Breast epithelium (tissue), 4 donors: ENCODE data around the gene DNAJC8. TPM values are rescaled to one million over a fixed set of nuclear protein-coding genes. Genes with fewer than 3 reads are reported as not detected.
A peak's percentile ranks its signal among the peaks of the same experiment; 100 is the strongest.

Experiments
- DNase-seq, 2 donors: peaks; one replicate each; pipeline ENCODE4 v3.0.0-alpha.2; 2019; ENCODE audit warnings: low spot score in 2 of 2
- H3K27ac ChIP-seq, 2 donors: fragments of 200-600 bp; sonication (generic) in 1 of 2; one replicate each; pipeline ENCODE4 v1.5.1; 2016 to 2019; ENCODE audit warnings: mild to moderate bottlenecking in 1 of 2
- H3K27me3 ChIP-seq, 2 donors: fragments of 200-600 bp; sonication (generic) in 1 of 2; one replicate each; pipeline versions ENCODE4 v1.5.1 to v1.6.0; 2017 to 2019; ENCODE audit warnings: control low read depth in 1 of 2, mild to moderate bottlenecking in 1 of 2
- H3K36me3 ChIP-seq: fragments of 200-600 bp; one replicate; pipeline ENCODE4 v1.5.1; 2019
- H3K4me1 ChIP-seq, 2 donors: fragments of 200-600 bp; sonication (generic); one replicate each; pipeline ENCODE4 v1.5.1; 2016 to 2019; ENCODE audit warnings: control low read depth in 1 of 2
- H3K4me3 ChIP-seq, 3 donors: fragments of 200-600 bp; sonication (generic); 1 replicate in 2 of 3; 2 replicates in 1 of 3; pipeline ENCODE4 v1.5.1; 2016 to 2019; ENCODE audit warnings: mild to moderate bottlenecking in 3 of 3, moderate library complexity in 2 of 3
- H3K9me3 ChIP-seq, 2 donors: fragments of 200-600 bp; sonication (generic) in 1 of 2; one replicate each; pipeline ENCODE4 v1.5.1; 2016 to 2019; ENCODE audit warnings: control low read depth in 1 of 2
- POLR2A ChIP-seq: fragments of 450-650 bp; IDR thresholded peaks from one replicate; pipeline ENCODE4 v1.6.1; 2016; ENCODE audit warnings: antibody characterized with exemption, mild to moderate bottlenecking, moderate library complexity
- POLR2AphosphoS5 ChIP-seq, 3 donors: sonication (generic); formaldehyde crosslinking; IDR thresholded peaks; one replicate each; pipeline ENCODE4 v1.6.1; 2017; ENCODE audit warnings: antibody characterized with exemption in 3 of 3
- intact Hi-C: fragments of 100-400 bp; cut with DNase I; formaldehyde crosslinking; loops from one replicate; pipeline ENCODE4 v1.15.1; 2023; ENCODE audit warnings: low total_unique reads
- total RNA-seq, 3 donors: library from RNA; depleted of rRNA; stranded (reverse); fragments of >200 nt; gene quantifications; one replicate each; pipeline ENCODE4 v1.1.0, GENCODE V29; 2016
- TF ChIP-seq, protein P1 (sequence below), 3 donors: fragments of 450-650 bp; IDR thresholded peaks; one replicate each; pipeline ENCODE4 v1.5.1; 2016 to 2017; ENCODE audit warnings: antibody characterized with exemption in 3 of 3, mild to moderate bottlenecking in 3 of 3, moderate library complexity in 3 of 3

The DNAJC8 gene
- total RNA-seq, 3 donors from 2014 or later: 67.8 to 76.4 (median 75.4) TPM

DNA sequence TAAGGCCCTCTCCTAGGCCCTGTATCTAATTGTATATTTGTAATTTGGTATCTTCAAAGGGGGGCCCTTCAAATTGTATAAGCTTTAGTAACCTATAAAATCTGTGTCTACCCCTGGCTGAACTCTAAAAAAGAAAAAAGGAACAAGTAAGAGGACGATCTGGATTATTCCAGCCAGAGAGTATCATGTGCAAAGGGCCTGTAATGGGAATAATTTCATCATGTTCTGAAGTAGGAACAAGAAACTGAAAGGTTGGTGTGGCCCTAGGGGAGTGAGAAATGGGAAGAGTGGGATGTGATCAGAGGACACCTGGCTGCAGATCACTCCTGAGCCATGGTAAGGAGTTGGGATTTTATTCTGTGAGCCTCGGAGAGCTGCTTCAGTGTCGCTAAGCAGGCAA lies 71.1 kb downstream of the DNAJC8 start:
- Histone ChIP-seq H3K9me3 (no peaks in the 10 kb centered on the region), H3K4me3 (no peak overlapping the region), H3K27me3 (no peaks in the 10 kb centered on the region), H3K36me3 (no peaks in the 10 kb centered on the region), H3K4me1 (no peaks in the 10 kb centered on the region), H3K27ac (peak overlapping the region in 1 of 2 donors; percentile 61)
- intact Hi-C loops: no loop called here
- TF ChIP-seq, protein P1, sequence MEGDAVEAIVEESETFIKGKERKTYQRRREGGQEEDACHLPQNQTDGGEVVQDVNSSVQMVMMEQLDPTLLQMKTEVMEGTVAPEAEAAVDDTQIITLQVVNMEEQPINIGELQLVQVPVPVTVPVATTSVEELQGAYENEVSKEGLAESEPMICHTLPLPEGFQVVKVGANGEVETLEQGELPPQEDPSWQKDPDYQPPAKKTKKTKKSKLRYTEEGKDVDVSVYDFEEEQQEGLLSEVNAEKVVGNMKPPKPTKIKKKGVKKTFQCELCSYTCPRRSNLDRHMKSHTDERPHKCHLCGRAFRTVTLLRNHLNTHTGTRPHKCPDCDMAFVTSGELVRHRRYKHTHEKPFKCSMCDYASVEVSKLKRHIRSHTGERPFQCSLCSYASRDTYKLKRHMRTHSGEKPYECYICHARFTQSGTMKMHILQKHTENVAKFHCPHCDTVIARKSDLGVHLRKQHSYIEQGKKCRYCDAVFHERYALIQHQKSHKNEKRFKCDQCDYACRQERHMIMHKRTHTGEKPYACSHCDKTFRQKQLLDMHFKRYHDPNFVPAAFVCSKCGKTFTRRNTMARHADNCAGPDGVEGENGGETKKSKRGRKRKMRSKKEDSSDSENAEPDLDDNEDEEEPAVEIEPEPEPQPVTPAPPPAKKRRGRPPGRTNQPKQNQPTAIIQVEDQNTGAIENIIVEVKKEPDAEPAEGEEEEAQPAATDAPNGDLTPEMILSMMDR (IDR thresholded peaks at IDR 0.05): no peak
- TF ChIP-seq POLR2AphosphoS5 (IDR thresholded peaks at IDR 0.05) (no peak), POLR2A (no peak)
- no peak for DNase-seq

DNA sequence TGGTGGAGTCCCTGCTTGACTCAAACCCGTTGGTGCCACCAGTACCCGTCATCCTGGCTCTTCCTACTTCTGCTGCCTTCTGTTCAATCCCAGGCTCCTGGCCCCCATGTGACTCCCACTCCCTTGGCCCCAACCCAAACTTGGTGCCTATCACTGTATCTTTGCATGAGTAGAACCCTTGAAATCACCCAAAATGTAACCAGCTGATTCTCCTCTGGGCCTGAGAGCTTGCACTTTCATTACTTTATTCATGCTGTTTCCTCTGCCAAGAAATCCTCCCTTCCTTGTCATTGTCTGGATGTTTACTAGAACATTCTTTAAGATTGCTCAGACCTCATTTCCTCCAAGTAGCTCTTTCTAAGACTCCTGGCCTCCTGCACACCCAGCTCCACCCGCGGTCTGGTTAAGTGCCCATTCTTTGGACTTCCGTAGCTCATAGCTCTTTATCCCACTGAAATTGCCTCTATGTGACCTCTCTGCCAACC lies 72.0 kb downstream of the DNAJC8 start:
- no peak for DNase-seq
- peak in 1 of 3 donors; percentile 18 for TF ChIP-seq POLR2AphosphoS5 (IDR thresholded peaks at IDR 0.05)
- TF ChIP-seq, protein P1 (IDR thresholded peaks at IDR 0.05): no peak
- peak overlapping the region; percentile 27 to 61 for H3K27ac ChIP-seq

DNA sequence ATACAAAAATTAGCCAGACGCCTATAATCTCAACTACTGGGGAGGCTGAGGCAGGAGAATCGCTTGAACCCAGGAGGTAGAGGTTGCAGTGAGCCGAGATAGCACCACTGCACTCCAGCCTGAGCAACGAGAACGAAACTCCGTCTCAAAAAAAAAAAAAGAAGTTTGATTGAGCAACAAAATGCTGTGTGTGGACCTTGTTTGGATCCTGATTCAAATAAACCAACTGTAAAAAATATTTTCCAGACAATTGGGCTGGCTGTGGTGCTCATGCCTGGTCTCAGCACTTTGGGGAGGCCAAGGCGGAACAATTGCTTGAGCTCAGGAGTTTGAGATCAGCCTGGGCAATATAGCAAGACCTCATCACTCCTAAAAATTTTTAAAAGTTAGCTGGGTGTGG lies 73.1 kb downstream of the DNAJC8 start:
- Histone ChIP-seq H3K36me3 (no peaks in the 10 kb centered on the region), H3K27me3 (no peaks in the 10 kb centered on the region), H3K9me3 (no peaks in the 10 kb centered on the region), H3K27ac (no peak overlapping the region), H3K4me3 (no peak overlapping the region), H3K4me1 (no peaks in the 10 kb centered on the region)
- TF ChIP-seq, protein P1 (IDR thresholded peaks at IDR 0.05): no peak
- no peak for TF ChIP-seq POLR2AphosphoS5 (IDR thresholded peaks at IDR 0.05)
- TF ChIP-seq POLR2A: no peak
- no peak for DNase-seq
- intact Hi-C loops: no loop called here

More for the DNA sequence above, 72.0 kb downstream of the DNAJC8 start:
- intact Hi-C loops: no loop called here
- no peaks in the 10 kb centered on the region for H3K4me1 ChIP-seq
- no peak overlapping the region for H3K4me3 ChIP-seq
- H3K36me3 ChIP-seq: no peaks in the 10 kb centered on the region
- no peaks in the 10 kb centered on the region for H3K27me3 ChIP-seq
- no peaks in the 10 kb centered on the region for H3K9me3 ChIP-seq

DNA sequence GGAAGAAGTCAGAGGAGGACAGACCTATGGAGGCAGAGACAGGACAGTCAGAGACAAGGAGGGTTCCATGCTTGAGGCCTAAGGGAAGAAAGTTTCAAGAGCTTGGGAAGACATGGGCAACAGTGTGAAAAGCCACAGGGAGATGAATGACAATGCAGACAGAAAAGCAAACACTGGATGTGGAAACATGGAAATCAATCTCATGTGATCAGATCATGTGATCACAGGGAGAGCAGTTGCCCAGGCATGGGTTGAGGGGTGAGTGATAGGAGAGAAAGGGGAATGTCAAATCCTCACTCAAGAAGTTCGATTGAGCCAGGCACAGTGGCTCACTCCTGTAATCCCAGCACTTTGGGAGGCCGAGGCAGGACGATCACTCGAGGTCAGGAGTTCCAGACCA lies 73.6 kb downstream of the DNAJC8 start:
- Histone ChIP-seq H3K27ac (no peak overlapping the region), H3K4me3 (no peak overlapping the region), H3K27me3 (no peaks in the 10 kb centered on the region), H3K36me3 (no peaks in the 10 kb centered on the region), H3K4me1 (no peaks in the 10 kb centered on the region), H3K9me3 (no peaks in the 10 kb centered on the region)
- intact Hi-C loops: no loop called here
- TF ChIP-seq POLR2A: no peak
- TF ChIP-seq POLR2AphosphoS5 (IDR thresholded peaks at IDR 0.05): no peak
- TF ChIP-seq, protein P1 (IDR thresholded peaks at IDR 0.05): no peak
- no peak for DNase-seq

DNA sequence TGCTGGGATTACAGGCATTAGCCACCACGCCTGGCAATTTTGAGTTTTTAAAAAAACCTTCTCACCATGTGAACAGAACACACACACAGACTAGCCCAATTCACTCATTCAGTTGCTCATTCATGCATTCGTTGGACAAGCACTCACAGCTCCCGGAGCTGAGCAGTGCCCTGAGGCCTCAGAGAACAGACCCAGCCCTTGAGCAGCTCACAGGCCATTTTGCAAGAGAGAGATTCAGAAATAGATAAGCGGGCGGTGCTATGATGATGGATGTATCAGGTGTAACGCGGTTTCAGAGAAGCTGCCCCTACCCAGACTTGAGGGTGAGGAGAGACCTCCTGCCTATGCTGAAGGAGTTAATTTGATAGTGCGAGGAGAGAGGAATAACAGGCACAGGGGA lies 74.9 kb downstream of the DNAJC8 start:
- Histone ChIP-seq H3K9me3 (no peaks in the 10 kb centered on the region), H3K27ac (no peak overlapping the region), H3K36me3 (no peaks in the 10 kb centered on the region), H3K27me3 (no peaks in the 10 kb centered on the region), H3K4me3 (no peak overlapping the region), H3K4me1 (no peaks in the 10 kb centered on the region)
- intact Hi-C loops: no loop called here
- TF ChIP-seq POLR2AphosphoS5 (IDR thresholded peaks at IDR 0.05) (no peak), POLR2A (no peak)
- TF ChIP-seq, protein P1 (IDR thresholded peaks at IDR 0.05): no peak
- no peak for DNase-seq
